Testis (tissue), 2 donors: Measurements from ENCODE around the gene BARX2.

Experiments
- CTCF ChIP-seq, 3 experiments: fragments of 450-650 bp in 2 of 3; fragments of 200-600 bp in 1 of 3; sonication (generic) in 1 of 3; IDR thresholded peaks; one replicate each; pipeline ENCODE4 v1.5.1; 2016 to 2019; ENCODE audit warnings: antibody characterized with exemption in 3 of 3, mild to moderate bottlenecking in 2 of 3, moderate library complexity in 1 of 3
- POLR2A ChIP-seq: fragments of 450-650 bp; IDR thresholded peaks from one replicate; pipeline ENCODE4 v1.6.1; 2017; ENCODE audit warnings: antibody characterized with exemption, mild to moderate bottlenecking, moderate library complexity

GRCh38 chr11:129390303-129390821 is 14.7 kb downstream of the BARX2 start:
- TF ChIP-seq CTCF (IDR thresholded peaks at IDR 0.05) (no peak), POLR2A (no peak)
